ENCODE measurements around the gene RGL1.

The RGL1 gene

DNA sequence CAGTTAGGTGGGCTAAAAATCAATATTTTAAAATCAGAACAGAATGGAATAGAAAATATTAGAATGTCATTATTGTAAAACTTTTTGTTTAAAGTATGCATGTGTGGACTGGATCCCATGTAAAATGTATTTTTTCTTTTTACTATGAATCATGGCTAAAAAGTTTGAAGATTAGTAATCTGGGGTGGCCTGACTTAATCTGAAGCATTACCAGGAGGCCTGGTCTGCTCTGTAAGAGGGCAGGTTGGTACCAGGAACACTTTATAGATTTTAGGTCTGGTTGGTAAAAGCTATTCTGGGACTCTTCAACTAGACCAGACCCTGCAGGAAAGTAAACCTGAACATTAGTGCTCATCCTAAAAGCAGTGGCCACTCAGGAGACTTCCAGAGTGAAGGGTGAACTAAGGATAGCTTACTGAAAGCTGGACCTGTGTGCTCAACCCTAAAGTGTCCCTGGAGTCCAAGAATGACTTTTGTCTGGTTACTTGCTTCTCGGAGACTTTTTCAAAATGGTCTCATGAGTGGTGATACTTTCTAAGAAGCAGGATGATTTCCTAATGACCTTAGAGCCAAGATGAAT lies 16.5 kb downstream of the RGL1 start:
- DNase-seq (ENCODE audit: low read depth in 2 of 2) = no peak

DNA sequence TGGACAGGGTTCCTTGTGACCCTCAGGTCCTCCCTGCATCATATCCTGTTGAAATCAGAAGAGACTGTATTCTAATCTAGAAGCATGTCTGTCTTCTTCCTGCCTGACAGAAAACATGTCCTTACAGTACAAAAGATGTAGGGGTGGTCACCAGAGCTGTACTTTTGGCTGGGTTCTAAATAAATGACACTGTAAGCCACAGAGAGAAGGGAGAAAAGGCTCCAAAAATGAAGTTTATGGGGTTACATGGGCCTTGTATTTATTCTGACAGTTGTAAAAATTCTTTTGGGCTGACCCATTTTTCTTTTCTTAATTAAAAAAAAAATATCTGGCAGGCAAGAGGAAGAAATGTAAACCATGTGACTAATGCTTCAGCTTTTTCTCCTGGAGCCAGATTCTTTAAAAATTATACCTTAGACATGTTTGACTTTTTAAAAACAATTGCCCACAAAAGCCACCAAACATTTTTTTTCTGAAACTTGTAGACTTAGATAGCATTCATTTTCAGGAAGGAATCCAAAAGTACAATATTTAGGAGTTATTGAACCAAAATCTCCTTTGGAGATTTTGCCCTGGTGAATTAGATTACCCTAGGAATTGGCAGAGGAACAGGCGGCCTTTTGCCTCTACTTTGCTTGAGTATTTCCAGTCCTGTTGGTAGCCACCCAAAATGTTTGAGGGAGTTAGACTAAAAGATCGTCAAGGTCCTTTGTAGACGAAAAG lies 17.1 kb downstream of the RGL1 start:
- no peak for DNase-seq (ENCODE audit: low read depth in 2 of 2)

GRCh38 chr1:183824291-183824690 lies 19.4 kb downstream of the RGL1 start:
- DNase-seq (ENCODE audit: low read depth in 2 of 2) = no peak

GRCh38 chr1:183827801-183828200 lies 22.9 kb downstream of the RGL1 start:
- DNase-seq (ENCODE audit: low read depth in 2 of 2) = no peak

GRCh38 chr1:183830389-183830788 lies 25.5 kb downstream of the RGL1 start:
- DNase-seq (ENCODE audit: low read depth in 2 of 2) = no peak

DNA sequence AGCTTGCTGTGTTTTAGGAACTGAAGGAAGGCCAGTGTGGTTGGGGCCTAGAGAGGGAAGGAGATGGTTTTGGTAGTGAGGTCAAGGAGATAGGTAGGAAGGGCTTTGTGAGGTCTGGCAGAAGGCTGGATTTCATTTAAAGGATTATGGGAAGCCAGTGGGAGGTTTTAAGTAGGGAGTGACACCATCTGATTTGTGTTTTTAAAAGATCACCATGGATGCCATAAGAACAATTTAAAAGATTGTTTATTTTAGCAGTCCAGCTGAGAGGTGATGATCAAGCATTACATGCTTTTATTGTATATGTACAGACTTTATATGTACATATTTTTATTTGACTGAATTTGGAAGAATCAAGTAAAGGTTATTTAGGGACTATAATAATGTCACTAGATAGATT lies 26.4 kb downstream of the RGL1 start:
- no peak for DNase-seq (ENCODE audit: low read depth in 2 of 2)

DNA sequence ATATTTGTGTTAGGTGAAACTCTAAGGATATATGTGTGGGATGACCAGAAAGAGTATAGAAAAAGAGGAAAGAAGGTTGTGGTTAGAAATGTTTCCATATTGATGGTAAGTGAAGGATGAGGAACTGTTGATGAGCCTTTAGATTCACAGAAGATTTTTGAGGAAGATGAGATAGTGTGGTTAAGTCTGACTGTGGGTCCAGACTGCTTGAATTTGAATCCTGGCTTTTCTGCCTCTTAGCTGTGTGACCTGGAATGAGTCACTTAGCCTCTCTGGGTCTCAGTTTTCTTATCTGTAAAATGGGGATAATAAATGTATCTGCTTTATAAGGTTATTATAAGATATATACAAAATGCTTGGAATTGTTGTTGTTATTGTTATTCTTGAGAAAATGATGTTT lies 27.5 kb downstream of the RGL1 start:
- no peak for DNase-seq (ENCODE audit: low read depth in 2 of 2)

GRCh38 chr1:183834568-183834967 lies 29.6 kb downstream of the RGL1 start:
- DNase-seq (ENCODE audit: low read depth in 2 of 2) = no peak

GRCh38 chr1:183836598-183836997 lies 31.7 kb downstream of the RGL1 start:
- DNase-seq (ENCODE audit: low read depth in 2 of 2) = no peak

GRCh38 chr1:183837062-183837461 lies 32.1 kb downstream of the RGL1 start:
- DNase-seq (ENCODE audit: low read depth in 2 of 2) = no peak

GRCh38 chr1:183838221-183838620 lies 33.3 kb downstream of the RGL1 start:
- DNase-seq (ENCODE audit: low read depth in 2 of 2) = no peak

DNA sequence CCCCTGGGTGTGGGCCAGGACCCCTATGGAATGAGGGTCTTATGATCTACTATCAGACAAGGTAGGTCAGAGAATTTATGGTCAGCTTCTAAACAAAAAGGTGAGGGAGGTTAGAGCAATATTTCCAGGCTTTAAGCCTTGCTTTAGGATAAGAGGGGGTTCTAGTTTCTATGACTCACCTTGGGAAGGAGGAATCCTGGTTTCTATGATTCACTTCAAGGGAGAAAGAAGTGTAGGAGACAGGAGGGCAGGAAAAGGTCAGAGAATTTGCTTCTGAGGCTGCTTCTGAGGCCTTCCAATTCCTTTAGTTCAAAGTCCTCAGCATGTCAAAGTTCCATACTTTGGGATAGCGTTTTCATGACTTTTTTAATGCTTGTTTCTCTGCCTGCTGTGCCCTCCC lies 35.2 kb downstream of the RGL1 start:
- no peak for DNase-seq (ENCODE audit: low read depth in 2 of 2)

GRCh38 chr1:183841550-183841949 lies 36.6 kb downstream of the RGL1 start:
- no peak for DNase-seq (ENCODE audit: low read depth in 2 of 2)

GRCh38 chr1:183841950-183842794 lies 37.3 kb downstream of the RGL1 start:
- peak; percentile 4 to 7 for DNase-seq (ENCODE audit: low read depth in 2 of 2)

DNA sequence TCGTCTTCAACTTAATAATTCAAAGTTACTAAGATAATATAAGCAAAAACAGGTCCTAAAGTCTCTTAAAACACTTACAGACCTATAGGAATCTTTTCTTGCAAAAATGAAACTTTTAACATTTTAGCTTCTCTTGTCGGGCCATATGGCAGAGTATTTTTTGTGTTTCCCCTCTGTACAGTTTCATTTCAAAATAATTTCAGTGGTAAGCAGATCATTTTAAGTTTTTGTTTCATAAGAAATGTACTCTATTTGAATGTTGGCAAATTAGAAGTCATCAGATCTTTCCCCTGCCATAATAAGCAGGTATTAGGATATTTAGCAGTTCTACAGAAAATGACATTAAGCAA lies 37.9 kb downstream of the RGL1 start:
- DNase-seq (ENCODE audit: low read depth in 2 of 2) = no peak

DNA sequence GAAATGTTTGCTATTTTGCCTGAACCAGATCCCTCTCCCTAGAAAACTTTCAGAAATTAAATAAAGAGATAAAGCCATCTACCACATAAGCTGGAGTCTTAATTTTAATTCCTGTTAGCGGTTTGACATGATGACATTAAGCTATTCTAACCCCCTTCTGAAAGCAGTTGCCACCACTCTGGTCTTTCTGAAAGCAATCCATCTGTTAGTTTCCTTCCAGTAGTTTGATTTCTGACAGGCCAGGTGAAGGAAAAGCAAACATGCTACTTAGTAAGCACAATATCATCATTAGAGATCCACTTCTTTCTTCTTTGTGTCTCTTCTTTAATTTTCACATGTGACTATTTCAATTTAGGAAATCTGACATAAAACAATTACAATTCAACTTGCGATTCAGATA lies 39.9 kb downstream of the RGL1 start:
- no peak for DNase-seq (ENCODE audit: low read depth in 2 of 2)

- DNase-seq (ENCODE audit: low read depth in 2 of 2) = no peak
These were observed 40.8 kb downstream of the RGL1 start for GRCh38 chr1:183845681-183846080.

DNA sequence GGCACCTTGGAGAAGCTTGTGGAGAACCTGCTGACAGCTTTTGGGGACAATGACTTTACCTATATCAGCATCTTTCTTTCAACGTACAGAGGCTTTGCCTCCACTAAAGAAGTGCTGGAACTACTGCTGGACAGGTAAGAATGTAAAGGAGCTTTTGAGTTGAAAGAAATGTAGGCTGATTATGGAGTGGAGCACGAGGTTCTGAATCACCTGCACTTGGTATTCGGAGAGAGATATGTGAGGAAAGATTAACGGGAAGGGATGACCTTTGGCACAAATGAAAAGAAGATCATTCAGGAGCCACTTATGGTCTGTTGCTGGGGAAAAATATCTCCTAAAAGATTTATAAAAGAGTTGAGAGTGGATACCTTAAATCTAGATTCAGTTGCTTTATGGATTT lies 42.7 kb downstream of the RGL1 start:
- DNase-seq (ENCODE audit: low read depth in 2 of 2) = no peak

- DNase-seq (ENCODE audit: low read depth in 2 of 2) = no peak
These were observed 45.9 kb downstream of the RGL1 start for GRCh38 chr1:183850852-183851251.

GRCh38 chr1:183859119-183859518 lies 54.2 kb downstream of the RGL1 start:
- DNase-seq (ENCODE audit: low read depth in 2 of 2) = no peak

GRCh38 chr1:183859831-183860230 lies 54.9 kb downstream of the RGL1 start:
- DNase-seq (ENCODE audit: low read depth in 2 of 2) = no peak

DNA sequence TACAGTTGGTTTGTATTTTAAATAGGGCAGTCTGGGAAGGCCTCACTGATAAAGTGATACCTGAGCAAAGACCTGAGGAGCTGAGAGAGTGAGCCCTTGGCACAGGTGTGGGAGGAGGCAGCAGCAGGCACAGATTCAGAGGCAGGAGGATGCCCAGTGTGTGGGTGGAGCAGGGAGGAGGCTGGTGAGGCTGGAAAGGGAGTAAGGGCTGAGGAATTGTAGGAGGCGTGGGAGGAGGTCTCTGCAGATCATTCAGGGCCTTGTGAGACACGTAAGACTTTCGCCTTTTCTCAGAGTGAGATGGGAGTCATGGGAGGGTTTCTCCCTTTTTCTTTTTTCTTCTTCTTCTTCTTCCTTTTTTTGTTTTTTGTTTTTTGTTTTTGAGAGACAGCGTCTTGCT lies 58.0 kb downstream of the RGL1 start:
- DNase-seq (ENCODE audit: low read depth in 2 of 2) = no peak

DNA sequence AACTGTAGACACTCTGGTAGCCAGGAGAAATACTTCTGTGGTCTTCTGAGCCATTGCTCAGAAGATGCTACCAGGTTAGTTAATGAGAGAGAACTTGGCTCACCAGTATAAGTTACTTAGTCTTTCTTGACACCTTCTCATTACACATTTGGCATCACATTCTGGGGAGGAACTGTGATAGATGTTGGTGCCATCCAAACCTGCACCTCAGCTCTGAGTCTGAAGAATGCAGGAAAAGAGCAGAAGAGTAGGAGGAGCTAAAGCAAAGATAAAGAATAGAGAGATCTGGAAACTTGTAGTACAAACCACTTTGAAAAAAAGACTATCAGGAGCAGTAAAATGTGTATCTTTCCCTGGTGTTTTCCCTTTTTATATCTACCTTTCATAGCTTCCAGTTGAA lies 58.9 kb downstream of the RGL1 start:
- no peak for DNase-seq (ENCODE audit: low read depth in 2 of 2)

Measured in stimulated activated CD4-positive, alpha-beta T cell treated with anti-CD3 and anti-CD28 coated beads, Interleukin-15, amount 100 ng/mL, for 48 hours (primary cell).